Endothelial cell of umbilical vein (primary cell): ENCODE results near the gene ANKRD60. TPM values are rescaled to one million over a fixed set of nuclear protein-coding genes. Genes with fewer than 3 reads are reported as not detected.

ENCODE experiments used
- BruUV-seq: library from RNA; stranded (reverse); fragments of 400-500 nt; replicated peaks from 2 replicates; lab custom pipeline; 2021; lab: Mats Ljungman, UMichigan
- CTCF ChIA-PET: fragments of 300-600, 350-600 bp; sonication (Branson Sonifier 250); formaldehyde crosslinking; loops from one replicate; lab custom pipeline; 2021; ENCODE audit warnings: antibody characterized with exemption, inconsistent platforms; lab: Charles Lee
- POLR2A ChIA-PET: fragments of 300-600, 350-600 bp; sonication (Branson Sonifier 250); formaldehyde crosslinking; loops from one replicate; lab custom pipeline; 2021; ENCODE audit warnings: antibody characterized with exemption, inconsistent platforms; lab: Charles Lee
- DNase-seq: peaks from one replicate; pipeline ENCODE4 v3.0.0-alpha.2; 2011; ENCODE audit warnings: low read depth, low spot score
- FAIRE-seq: peaks from 2 replicates; lab custom pipeline; 2011; peaks lifted over from hg19 to GRCh38; lab: Jason Lieb, UNC
- H2AFZ ChIP-seq: 2 replicates; pipeline ENCODE4 v1.6.0; 2012; ENCODE audit warnings: low read depth, low read length, control low read depth, inconsistent platforms
- H3K27ac ChIP-seq: 2 replicates; pipeline ENCODE4 v1.5.1; 2011; ENCODE audit warnings: low read depth, mild to moderate bottlenecking, control low read depth, low read length, moderate library complexity; ENCODE audit not compliant: insufficient read depth
- H3K27me3 ChIP-seq, 2 experiments: 2 replicates each; pipeline versions ENCODE4 v1.6.0 to v1.6.1; 2011; ENCODE audit warnings: low read length in 2 of 2, mixed read lengths in 1 of 2; ENCODE audit not compliant: control insufficient read depth in 2 of 2, insufficient read depth in 2 of 2
- H3K36me3 ChIP-seq, 2 experiments: 2 replicates in 1 of 2; 3 replicates in 1 of 2; pipeline ENCODE4 v1.5.1; 2011; ENCODE audit warnings: low read length in 2 of 2, mild to moderate bottlenecking in 1 of 2, moderate library complexity in 1 of 2; ENCODE audit not compliant: control insufficient read depth in 2 of 2, insufficient read depth in 2 of 2; ENCODE audit errors: extremely low read depth in 1 of 2
- H3K4me1 ChIP-seq: 3 replicates; pipeline ENCODE4 v1.5.1; 2011; ENCODE audit warnings: mild to moderate bottlenecking, low read length; ENCODE audit not compliant: control insufficient read depth, insufficient read depth; ENCODE audit errors: extremely low read depth
- H3K4me2 ChIP-seq: 2 replicates; pipeline ENCODE4 v1.6.1; 2011; ENCODE audit warnings: low read length, control low read depth, mixed read lengths; ENCODE audit not compliant: insufficient read depth
- H3K4me3 ChIP-seq, 3 experiments: fragments of 200-600 bp in 1 of 3; sonication (generic), shearing (Covaris generic) in 1 of 3; replicated peaks in 1 of 3; 2 replicates each; pipeline ENCODE4 v1.5.1; 2011 to 2016; ENCODE audit warnings: control low read depth in 3 of 3, low read length in 3 of 3, mild to moderate bottlenecking in 2 of 3, inconsistent platforms in 1 of 3, low read depth in 1 of 3, moderate library complexity in 1 of 3; ENCODE audit not compliant: insufficient read depth in 1 of 3
- H3K79me2 ChIP-seq: 2 replicates; pipeline ENCODE4 v1.6.0; 2012; ENCODE audit warnings: low read length, inconsistent platforms; ENCODE audit not compliant: control insufficient read depth, insufficient read depth
- H3K9ac ChIP-seq: replicated peaks from 2 replicates; pipeline ENCODE3; 2011; ENCODE audit warnings: low read length, control low read depth; ENCODE audit not compliant: insufficient read depth; ENCODE audit errors: extremely low read depth
- H3K9me1 ChIP-seq: replicated peaks from 3 replicates; pipeline ENCODE4 v1.6.0; 2011; ENCODE audit warnings: mild to moderate bottlenecking, low read length; ENCODE audit not compliant: control insufficient read depth, insufficient read depth; ENCODE audit errors: extremely low read depth
- H3K9me3 ChIP-seq: replicated peaks from 2 replicates; pipeline ENCODE4 v1.5.1; 2012; ENCODE audit warnings: low read length, inconsistent platforms; ENCODE audit not compliant: control insufficient read depth, insufficient read depth
- H4K20me1 ChIP-seq: replicated peaks from 2 replicates; pipeline ENCODE3; 2011; ENCODE audit warnings: mild to moderate bottlenecking, low read length; ENCODE audit not compliant: control insufficient read depth, insufficient read depth; ENCODE audit errors: extremely low read depth
- EZH2 ChIP-seq: IDR thresholded peaks from 2 replicates; pipeline ENCODE4 v1.6.1; 2012; ENCODE audit warnings: borderline replicate concordance, low read depth, mild to moderate bottlenecking, moderate library complexity, low read length, inconsistent platforms; ENCODE audit not compliant: severe bottlenecking
- FOS ChIP-seq: IDR thresholded peaks from 2 replicates; pipeline ENCODE4 v1.6.1; 2011; ENCODE audit warnings: mild to moderate bottlenecking, low read length, moderate library complexity, borderline replicate concordance; ENCODE audit not compliant: insufficient read depth
- GATA2 ChIP-seq: IDR thresholded peaks from 2 replicates; pipeline ENCODE4 v1.7.0; 2011; ENCODE audit warnings: low read depth, mild to moderate bottlenecking, moderate library complexity, mixed read lengths, low read length; ENCODE audit not compliant: insufficient read length, insufficient read depth
- JUN ChIP-seq: IDR thresholded peaks from 2 replicates; pipeline ENCODE4 v1.6.1; 2011; ENCODE audit warnings: borderline replicate concordance, low read depth; ENCODE audit not compliant: insufficient read length, insufficient read depth
- POLR2A ChIP-seq: IDR thresholded peaks from 2 replicates; pipeline ENCODE4 v1.6.1; 2012; ENCODE audit warnings: low read depth, mild to moderate bottlenecking, control low read depth, low read length
- POLR2AphosphoS5 ChIP-seq: IDR thresholded peaks from 2 replicates; pipeline ENCODE4 v1.6.1; 2012; ENCODE audit warnings: low read depth, mild to moderate bottlenecking, control low read depth, low read length, moderate library complexity; ENCODE audit not compliant: insufficient read depth
- dilution Hi-C: fragments of 300-500 bp; cut with MboI; formaldehyde crosslinking; loops from one replicate; pipeline ENCODE4 v1.15.0; 2019; ENCODE audit warnings: low sequenced_read_pairs; ENCODE audit not compliant: extremely low pct_ligation_motif_present
- intact Hi-C: fragments of 100-400 bp; cut with micrococcal nuclease; formaldehyde crosslinking; loops from one replicate; pipeline ENCODE4 v1.10.0; 2022
- polyA plus RNA-seq, 4 experiments: library from polyadenylated mRNA; depleted of rRNA in 3 of 4; stranded (reverse) in 3 of 4; unstranded in 1 of 4; fragments of >200 nt; gene quantifications; 2 replicates each; pipeline versions ENCODE4 v1.2.1 to v1.2.3, GENCODE V29; 2011 to 2012; ENCODE audit warnings: missing spikeins in 1 of 4
- total RNA-seq: library from RNA; stranded (reverse); gene quantifications from 2 replicates; pipeline ENCODE4 v1.2.3, GENCODE V29; 2021
- TF ChIP-seq, protein P1 (sequence below): IDR thresholded peaks from 2 replicates; pipeline ENCODE4 v1.6.1; 2011; ENCODE audit not compliant: insufficient read depth, insufficient read length

Gene ANKRD60
- total and polyA plus RNA-seq, 2 donors (not counting 3 experiments of a cell fraction or from before 2014, with no cell fraction given): not detected

DNA sequence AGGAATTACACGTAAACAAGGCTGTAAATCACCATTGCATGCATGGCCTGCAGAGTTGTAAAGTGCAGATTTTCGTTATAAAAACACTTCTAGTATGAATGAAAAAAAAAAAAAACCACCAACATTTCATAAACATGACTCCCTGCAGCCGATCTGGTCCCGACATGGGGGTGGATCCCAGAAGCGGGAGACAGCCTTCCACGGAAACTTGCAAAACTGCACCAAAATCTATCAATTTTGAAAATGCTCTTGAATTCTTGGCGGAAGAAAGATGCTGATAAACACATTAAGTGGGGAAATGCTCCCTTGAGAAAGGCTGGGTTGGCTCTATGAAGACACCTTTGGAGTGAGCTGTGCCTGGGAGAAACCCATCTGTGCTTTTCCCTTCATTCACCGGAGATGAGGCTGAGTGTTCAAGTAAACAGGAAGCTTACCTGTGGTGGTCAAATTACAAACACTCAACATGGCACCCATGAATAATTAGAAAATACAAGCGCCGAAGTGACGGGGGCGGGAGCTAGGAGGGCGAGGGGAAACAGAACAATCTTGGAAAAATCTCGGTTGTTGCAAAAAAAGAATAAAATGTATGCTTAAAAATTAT lies 845 bp upstream of the ANKRD60 start:
- H3K9me3 ChIP-seq: no peaks in the 10 kb centered on the region
- H3K27ac ChIP-seq: no peak overlapping the region
- H3K9me1 ChIP-seq: no peaks in the 10 kb centered on the region
- FAIRE-seq (no peak), DNase-seq (no peak)
- no peaks in the 10 kb centered on the region for H3K79me2 ChIP-seq
- peaks cover 8% of the 10 kb centered on the region for H3K4me1 ChIP-seq
- H4K20me1 ChIP-seq: no peaks in the 10 kb centered on the region
- CTCF ChIA-PET: no interaction called here
- H3K27me3 ChIP-seq: peaks cover 28 to 47% of the 10 kb centered on the region in 2 experiments
- intact Hi-C loops: no loop called here
- POLR2A ChIA-PET: no interaction called here
- no TSS peak for BruUV-seq
- no peak overlapping the region for H2AFZ ChIP-seq
- H3K4me2 ChIP-seq: peak overlapping the region; percentile 92
- TF ChIP-seq FOS: no peak
- no peak for TF ChIP-seq JUN
- TF ChIP-seq, protein P1, sequence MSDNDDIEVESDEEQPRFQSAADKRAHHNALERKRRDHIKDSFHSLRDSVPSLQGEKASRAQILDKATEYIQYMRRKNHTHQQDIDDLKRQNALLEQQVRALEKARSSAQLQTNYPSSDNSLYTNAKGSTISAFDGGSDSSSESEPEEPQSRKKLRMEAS: no peak
- no peak for TF ChIP-seq POLR2AphosphoS5
- no peak for TF ChIP-seq EZH2
- TF ChIP-seq GATA2: no peak
- no peak overlapping the region for H3K9ac ChIP-seq
- peak overlapping the region in 2 of 3 experiments; percentile 32 to 62 for H3K4me3 ChIP-seq
- dilution Hi-C loops: loop anchor here (25.0 kb wide), 3 partner anchors 233 to 608 kb away; partner anchors contain the start of gene STX16
- peaks cover 0 to 8% of the 10 kb centered on the region in 2 experiments for H3K36me3 ChIP-seq

DNA sequence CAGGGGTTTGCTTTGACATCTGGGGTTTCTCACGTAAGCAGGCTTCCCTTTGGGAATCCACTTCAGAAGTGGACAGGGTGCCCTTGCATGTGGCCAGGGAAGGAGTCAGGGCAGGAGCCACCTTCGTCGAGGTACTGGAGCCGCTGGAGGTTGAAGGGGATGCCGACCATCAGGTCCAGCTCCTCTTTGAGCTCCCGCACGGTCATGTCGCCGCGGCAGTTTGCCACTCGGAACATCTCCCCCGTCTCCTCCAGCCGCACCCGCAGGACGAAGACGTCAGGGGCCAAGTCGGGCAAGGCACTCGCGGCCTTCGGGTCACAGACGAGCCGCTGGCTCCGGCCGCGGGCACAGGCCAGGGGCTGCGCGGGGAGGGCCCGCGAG lies 360 bp downstream of the ANKRD60 start:
- ChIA-PET POLR2A (no interaction called here), CTCF (no interaction called here)
- BruUV-seq: no TSS peak
- Histone ChIP-seq H3K4me2 (peak overlapping the region; percentile 35), H3K79me2 (no peaks in the 10 kb centered on the region), H3K27me3 (peaks cover 28 to 50% of the 10 kb centered on the region in 2 experiments), H3K9me1 (no peaks in the 10 kb centered on the region), H3K27ac (no peak overlapping the region), H3K9ac (no peak overlapping the region), H4K20me1 (no peaks in the 10 kb centered on the region), H3K4me3 (peak overlapping the region in 1 of 3 experiments; percentile 27), H3K9me3 (no peaks in the 10 kb centered on the region), H2AFZ (peak overlapping the region; percentile 55), H3K4me1 (peaks cover 8% of the 10 kb centered on the region), H3K36me3 (peaks cover 0 to 5% of the 10 kb centered on the region in 2 experiments)
- dilution Hi-C loops: loop anchor here (25.0 kb wide), 3 partner anchors 234 to 609 kb away; partner anchors contain the start of gene STX16
- no peak for TF ChIP-seq POLR2A
- peak; percentile 82 for TF ChIP-seq EZH2
- no peak for FAIRE-seq
- intact Hi-C loops: no loop called here
- no peak for DNase-seq
